ENCODE measurements around the gene RUNX2. TPM values are rescaled to one million over a fixed set of nuclear protein-coding genes. Genes with fewer than 3 reads are reported as not detected.

Gene RUNX2
- total RNA-seq, 2 experiments from 2014 or later: 8.0 to 9.3 TPM

DNA sequence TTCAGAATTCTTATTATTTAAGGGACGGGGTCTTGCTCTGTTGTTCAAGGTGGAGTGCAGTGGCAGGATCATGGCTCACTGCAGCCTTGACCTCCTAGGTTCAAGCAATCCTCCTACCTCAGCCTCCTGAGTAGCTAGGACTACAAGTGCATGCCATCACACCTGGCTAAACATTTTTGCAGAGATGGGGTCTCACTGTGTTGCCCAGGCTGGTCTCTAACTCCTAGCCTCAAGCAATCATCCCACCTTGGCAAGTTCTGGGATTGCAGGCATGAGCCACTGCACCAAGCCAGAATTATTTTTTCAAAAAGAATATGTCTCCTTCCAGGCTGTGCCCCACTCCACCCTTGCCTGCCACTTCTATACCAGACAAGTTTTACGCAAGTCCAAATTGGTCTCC, 239.7 kb downstream of the RUNX2 start:
- DNase-seq: no peak
- ATAC-seq: no peak
- peaks cover 18% of the 10 kb centered on the region for H3K4me1 Mint-ChIP-seq (ENCODE audit: low read depth)
- POLR2A ChIA-PET: no interaction called here
- no peak overlapping the region for H3K27ac Mint-ChIP-seq
- CTCF ChIA-PET: no interaction called here
- intact Hi-C loops (cut with micrococcal nuclease): no loop called here
- no peak overlapping the region for H3K4me3 Mint-ChIP-seq
- no peaks in the 10 kb centered on the region for H3K36me3 Mint-ChIP-seq (ENCODE audit: low read depth)
- no peaks in the 10 kb centered on the region for H3K27me3 Mint-ChIP-seq
- TF ChIP-seq, protein P1, sequence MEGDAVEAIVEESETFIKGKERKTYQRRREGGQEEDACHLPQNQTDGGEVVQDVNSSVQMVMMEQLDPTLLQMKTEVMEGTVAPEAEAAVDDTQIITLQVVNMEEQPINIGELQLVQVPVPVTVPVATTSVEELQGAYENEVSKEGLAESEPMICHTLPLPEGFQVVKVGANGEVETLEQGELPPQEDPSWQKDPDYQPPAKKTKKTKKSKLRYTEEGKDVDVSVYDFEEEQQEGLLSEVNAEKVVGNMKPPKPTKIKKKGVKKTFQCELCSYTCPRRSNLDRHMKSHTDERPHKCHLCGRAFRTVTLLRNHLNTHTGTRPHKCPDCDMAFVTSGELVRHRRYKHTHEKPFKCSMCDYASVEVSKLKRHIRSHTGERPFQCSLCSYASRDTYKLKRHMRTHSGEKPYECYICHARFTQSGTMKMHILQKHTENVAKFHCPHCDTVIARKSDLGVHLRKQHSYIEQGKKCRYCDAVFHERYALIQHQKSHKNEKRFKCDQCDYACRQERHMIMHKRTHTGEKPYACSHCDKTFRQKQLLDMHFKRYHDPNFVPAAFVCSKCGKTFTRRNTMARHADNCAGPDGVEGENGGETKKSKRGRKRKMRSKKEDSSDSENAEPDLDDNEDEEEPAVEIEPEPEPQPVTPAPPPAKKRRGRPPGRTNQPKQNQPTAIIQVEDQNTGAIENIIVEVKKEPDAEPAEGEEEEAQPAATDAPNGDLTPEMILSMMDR (IDR thresholded peaks at IDR 0.05): no peak
- no peaks in the 10 kb centered on the region for H3K9me3 Mint-ChIP-seq

DNA sequence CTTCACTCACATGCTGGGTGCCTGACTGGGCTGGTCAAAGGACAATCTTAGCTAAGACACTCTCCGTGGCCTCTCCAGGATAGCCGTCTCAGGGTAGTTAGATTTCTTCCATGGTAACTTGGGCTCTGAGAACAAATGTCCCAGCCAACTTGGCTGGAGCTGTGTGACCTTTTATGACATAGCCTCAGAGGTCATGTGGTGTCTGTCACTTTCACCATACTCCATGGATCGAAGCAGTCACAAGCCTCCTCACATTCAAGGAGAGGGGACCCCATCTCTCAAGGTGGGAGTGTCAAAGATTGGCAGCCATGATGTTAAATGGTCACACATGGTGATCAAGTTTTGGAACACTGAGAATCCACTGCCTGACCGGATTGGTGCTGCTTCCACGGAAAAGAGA, 240.5 kb downstream of the RUNX2 start:
- no peak overlapping the region for H3K27ac Mint-ChIP-seq
- POLR2A ChIA-PET: no interaction called here
- no peaks in the 10 kb centered on the region for H3K9me3 Mint-ChIP-seq

DNA sequence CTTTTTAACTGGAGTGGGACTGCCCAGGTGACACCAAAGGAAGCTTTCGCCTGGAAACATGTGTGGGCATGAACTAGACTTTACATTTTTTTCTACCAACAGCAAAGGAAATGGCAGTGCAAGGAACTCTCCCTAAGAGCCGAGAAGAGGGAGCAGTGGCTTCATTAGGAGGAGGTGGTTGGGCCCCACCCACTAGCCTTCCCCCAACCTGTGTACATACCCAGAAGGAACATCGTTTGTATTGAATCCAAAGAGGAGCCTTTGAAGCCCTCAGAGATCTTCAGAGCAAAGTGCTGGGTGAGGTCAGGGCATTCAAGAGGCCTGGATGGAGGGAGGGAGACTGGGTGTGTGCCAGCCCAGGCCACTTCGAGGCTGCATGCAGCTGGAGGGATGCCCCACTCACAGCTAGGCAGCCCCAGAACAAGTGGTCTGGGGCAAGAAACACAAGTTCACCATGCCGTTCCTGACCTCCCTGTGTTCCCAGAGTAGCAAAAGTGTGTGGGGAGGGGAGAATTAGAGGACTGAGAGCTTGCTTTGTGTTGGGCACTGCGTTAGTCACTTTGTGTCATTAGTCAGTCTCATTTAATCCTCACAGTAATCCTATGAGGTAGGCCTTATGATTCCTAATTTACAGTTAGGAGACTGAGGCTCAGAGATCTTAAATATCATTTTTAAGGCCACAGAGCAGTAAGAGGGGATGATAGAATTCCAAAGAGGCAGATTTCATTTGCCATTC, 241.2 kb downstream of the RUNX2 start:
- Mint-ChIP-seq H3K4me3 (no peak overlapping the region), H3K9me3 (no peaks in the 10 kb centered on the region), H3K4me1 (ENCODE audit: low read depth) (peaks cover 25% of the 10 kb centered on the region), H3K27me3 (no peaks in the 10 kb centered on the region), H3K27ac (no peak overlapping the region), H3K36me3 (ENCODE audit: low read depth) (no peaks in the 10 kb centered on the region)
- CTCF ChIA-PET: interaction anchor here (1.3 kb wide), 1 partner anchor 12 kb away, joined by 3 read pairs; no protein-coding TSS in a partner anchor
- intact Hi-C loops (cut with micrococcal nuclease): no loop called here
- POLR2A ChIA-PET: interaction anchor here (0.6 kb wide), 1 partner anchor 108 kb away, joined by 3 read pairs; no protein-coding TSS in a partner anchor
- TF ChIP-seq, protein P1 (IDR thresholded peaks at IDR 0.05): no peak
- DNase-seq (no peak), ATAC-seq (no peak)

More for the DNA sequence above, 240.5 kb downstream of the RUNX2 start:
- CTCF ChIA-PET: no interaction called here
- TF ChIP-seq, protein P1 (IDR thresholded peaks at IDR 0.05): no peak
- peaks cover 22% of the 10 kb centered on the region for H3K4me1 Mint-ChIP-seq (ENCODE audit: low read depth)
- ATAC-seq: no peak
- no peaks in the 10 kb centered on the region for H3K36me3 Mint-ChIP-seq (ENCODE audit: low read depth)
- H3K27me3 Mint-ChIP-seq: no peaks in the 10 kb centered on the region
- intact Hi-C loops (cut with micrococcal nuclease): no loop called here
- no peak for DNase-seq
- H3K4me3 Mint-ChIP-seq: no peak overlapping the region

DNA sequence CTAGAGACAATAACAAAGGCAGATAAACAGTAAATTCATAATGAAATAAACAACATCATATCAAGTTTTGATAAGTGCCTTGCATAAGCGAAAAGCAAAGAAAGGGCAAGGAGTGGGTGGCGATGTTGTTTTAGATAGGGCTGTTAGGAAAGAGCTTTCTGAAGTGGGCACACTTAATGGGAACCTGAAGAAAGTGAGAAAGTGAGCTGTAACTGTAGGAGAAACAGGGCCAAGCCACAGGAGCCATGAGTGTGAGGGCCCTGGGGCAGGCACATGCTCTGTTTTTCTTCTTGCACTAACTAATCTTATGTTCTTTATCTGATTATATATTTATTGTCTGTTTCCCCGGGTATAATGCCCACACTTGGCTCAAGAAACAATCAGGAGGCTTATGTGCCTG, 243.0 kb downstream of the RUNX2 start:
- H3K9me3 Mint-ChIP-seq: no peaks in the 10 kb centered on the region
- ATAC-seq (no peak), DNase-seq (peak; percentile 20)
- no peak overlapping the region for H3K4me3 Mint-ChIP-seq
- no peak overlapping the region for H3K27ac Mint-ChIP-seq
- TF ChIP-seq, protein P1 (IDR thresholded peaks at IDR 0.05): no peak
- ChIA-PET CTCF (interaction anchor here (1.3 to 2.0 kb wide), 2 partner anchors 11 to 143 kb away, joined by 3 to 5 read pairs; no protein-coding TSS in a partner anchor), POLR2A (interaction anchor here (0.6 kb wide), 1 partner anchor 13 kb away, joined by 3 read pairs; no protein-coding TSS in a partner anchor)
- H3K4me1 Mint-ChIP-seq (ENCODE audit: low read depth): peaks cover 25% of the 10 kb centered on the region
- intact Hi-C loops (cut with micrococcal nuclease): no loop called here
- no peaks in the 10 kb centered on the region for H3K27me3 Mint-ChIP-seq
- H3K36me3 Mint-ChIP-seq (ENCODE audit: low read depth): no peaks in the 10 kb centered on the region

DNA sequence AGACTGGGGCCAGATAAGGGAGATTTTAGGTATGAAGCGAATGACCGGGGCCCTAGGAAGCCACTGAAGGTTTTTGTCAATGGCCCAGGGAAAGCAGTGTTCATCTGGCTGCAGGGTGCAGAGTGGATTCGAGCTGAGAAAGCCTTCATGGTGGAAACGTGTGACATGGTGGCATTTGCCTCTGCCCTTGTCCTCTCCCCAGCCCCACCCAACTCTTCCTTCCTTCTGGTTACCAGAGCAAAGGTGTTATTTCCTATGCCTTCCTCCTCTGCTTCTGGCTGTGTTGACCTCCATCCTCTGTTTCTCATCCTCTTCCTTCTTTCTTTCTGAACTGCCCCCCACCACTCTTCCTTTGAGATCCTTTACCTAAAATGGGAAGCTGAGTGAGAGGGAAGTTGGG, 244.7 kb downstream of the RUNX2 start:
- TF ChIP-seq, protein P1 (IDR thresholded peaks at IDR 0.05): no peak
- H3K4me1 Mint-ChIP-seq (ENCODE audit: low read depth): peaks cover 25% of the 10 kb centered on the region
- no peak overlapping the region for H3K27ac Mint-ChIP-seq
- ChIA-PET POLR2A (no interaction called here), CTCF (no interaction called here)
- no peak overlapping the region for H3K4me3 Mint-ChIP-seq
- no peak for DNase-seq
- no peaks in the 10 kb centered on the region for H3K27me3 Mint-ChIP-seq
- intact Hi-C loops (cut with micrococcal nuclease): no loop called here
- H3K36me3 Mint-ChIP-seq (ENCODE audit: low read depth): no peaks in the 10 kb centered on the region
- ATAC-seq: no peak
- no peaks in the 10 kb centered on the region for H3K9me3 Mint-ChIP-seq
